Chondrocyte (in vitro differentiated cells): ENCODE data around the gene GRIN3A. TPM values are rescaled to one million over a fixed set of nuclear protein-coding genes. Genes with fewer than 3 reads are reported as not detected.

ENCODE experiments used
- DNase-seq: peaks from one replicate; pipeline ENCODE4 v3.0.0; 2021; ENCODE audit warnings: mixed read lengths, low spot score
- H3K27ac Mint-ChIP-seq: one replicate; pipeline ENCODE4 v1.8.0; 2021; ENCODE audit warnings: mild to moderate bottlenecking, moderate library complexity, mixed read lengths; ENCODE audit not compliant: unreplicated experiment
- H3K27me3 Mint-ChIP-seq: 2 replicates; pipeline ENCODE4 v1.8.0; 2021; ENCODE audit warnings: low read depth, mixed read lengths
- H3K36me3 Mint-ChIP-seq: 2 replicates; pipeline ENCODE4 v1.8.0; 2021; ENCODE audit warnings: low read depth, mixed read lengths
- H3K4me1 Mint-ChIP-seq: 2 replicates; pipeline ENCODE4 v1.8.0; 2021; ENCODE audit warnings: low read depth, mild to moderate bottlenecking, mixed read lengths
- H3K4me3 Mint-ChIP-seq: one replicate; pipeline ENCODE4 v1.8.0; 2021; ENCODE audit warnings: mild to moderate bottlenecking, moderate library complexity, mixed read lengths; ENCODE audit not compliant: unreplicated experiment
- H3K9me3 Mint-ChIP-seq: 2 replicates; pipeline ENCODE4 v1.8.0; 2021; ENCODE audit warnings: low read depth, mixed read lengths
- CTCF ChIP-seq: fragments of 200-600 bp; sonication (generic); IDR thresholded peaks from 2 replicates; pipeline ENCODE4 v1.5.0; 2021; ENCODE audit warnings: antibody characterized with exemption, mild to moderate bottlenecking, moderate library complexity
- total RNA-seq: library from RNA; stranded (reverse); gene quantifications from 3 replicates; pipeline ENCODE4 v1.2.1, GENCODE V29; 2021

The GRIN3A gene
- total RNA-seq, 1 donor from 2014 or later, result not detected

GRCh38 chr9:101636247-101636646, 102.2 kb downstream of the GRIN3A start:
- Mint-ChIP-seq H3K4me3 (no peak overlapping the region), H3K36me3 (no peaks in the 10 kb centered on the region), H3K9me3 (peaks cover 3% of the 10 kb centered on the region), H3K27ac (no peak overlapping the region), H3K27me3 (peaks cover 8% of the 10 kb centered on the region), H3K4me1 (no peaks in the 10 kb centered on the region)
- no peak for DNase-seq
- TF ChIP-seq CTCF, result no peak

- no peaks in the 10 kb centered on the region for H3K9me3 Mint-ChIP-seq
- no peaks in the 10 kb centered on the region for H3K36me3 Mint-ChIP-seq
- no peak overlapping the region for H3K4me3 Mint-ChIP-seq
- no peak overlapping the region for H3K27ac Mint-ChIP-seq
- DNase-seq, result no peak
- TF ChIP-seq CTCF, result no peak
- H3K27me3 Mint-ChIP-seq, result peaks cover 11% of the 10 kb centered on the region
- H3K4me1 Mint-ChIP-seq, result no peaks in the 10 kb centered on the region
Observed at GRCh38 chr9:101635473-101635872, 103.0 kb downstream of the GRIN3A start.

GRCh38 chr9:101634741-101635409, 103.6 kb downstream of the GRIN3A start:
- peaks cover 11% of the 10 kb centered on the region for H3K27me3 Mint-ChIP-seq
- no peak for TF ChIP-seq CTCF
- no peaks in the 10 kb centered on the region for H3K4me1 Mint-ChIP-seq
- no peaks in the 10 kb centered on the region for H3K36me3 Mint-ChIP-seq
- H3K9me3 Mint-ChIP-seq, result no peaks in the 10 kb centered on the region
- H3K4me3 Mint-ChIP-seq, result no peak overlapping the region
- H3K27ac Mint-ChIP-seq, result no peak overlapping the region
- DNase-seq, result no peak

GRCh38 chr9:101632611-101633010, 105.8 kb downstream of the GRIN3A start:
- no peak for TF ChIP-seq CTCF
- no peak overlapping the region for H3K4me3 Mint-ChIP-seq
- no peaks in the 10 kb centered on the region for H3K4me1 Mint-ChIP-seq
- DNase-seq, result no peak
- no peak overlapping the region for H3K27ac Mint-ChIP-seq
- peaks cover 2% of the 10 kb centered on the region for H3K9me3 Mint-ChIP-seq
- H3K36me3 Mint-ChIP-seq, result no peaks in the 10 kb centered on the region
- H3K27me3 Mint-ChIP-seq, result peaks cover 11% of the 10 kb centered on the region

GRCh38 chr9:101631892-101632291, 106.6 kb downstream of the GRIN3A start:
- no peak for TF ChIP-seq CTCF

More at GRCh38 chr9:101631892-101632291, 106.6 kb downstream of the GRIN3A start:
- Mint-ChIP-seq H3K27ac (no peak overlapping the region), H3K36me3 (no peaks in the 10 kb centered on the region), H3K4me3 (no peak overlapping the region), H3K9me3 (peaks cover 2% of the 10 kb centered on the region), H3K4me1 (no peaks in the 10 kb centered on the region), H3K27me3 (peaks cover 11% of the 10 kb centered on the region)
- no peak for DNase-seq
